Liver (tissue), 3 donors: ENCODE measurements around the gene CADM2.

Source experiments
- CTCF ChIP-seq: fragments of 150-350 bp; IDR thresholded peaks from 2 replicates; pipeline ENCODE4 v1.5.1; 2017; ENCODE audit warnings: improper control_type of control experiment, low read depth, low read length; ENCODE audit not compliant: missing input control
- GABPA ChIP-seq, 2 donors: IDR thresholded peaks in 1 of 2; conservative IDR thresholded peaks in 1 of 2; 2 replicates each; pipeline ENCODE4 v1.6.1; 2016; ENCODE audit warnings: antibody characterized with exemption in 2 of 2, mild to moderate bottlenecking in 1 of 2, moderate library complexity in 1 of 2
- MAX ChIP-seq: IDR thresholded peaks from 2 replicates; pipeline ENCODE4 v1.6.1; 2016; ENCODE audit warnings: antibody characterized with exemption
- donor health status: healthy.
- donor health status: healthy.

GRCh38 chr3:84963137-84963536, 4.3 kb downstream of the CADM2 start:
- TF ChIP-seq CTCF (no peak), GABPA (IDR thresholded peaks at IDR 0.05 in 1 of 2, conservative IDR thresholded peaks at IDR 0.05 in 1 of 2) (no peak), MAX (no peak)
